ENCODE measurements around the gene ADAMTS12. TPM values are rescaled to one million over a fixed set of nuclear protein-coding genes. Genes with fewer than 3 reads are reported as not detected.

ADAMTS12 gene, protein sequence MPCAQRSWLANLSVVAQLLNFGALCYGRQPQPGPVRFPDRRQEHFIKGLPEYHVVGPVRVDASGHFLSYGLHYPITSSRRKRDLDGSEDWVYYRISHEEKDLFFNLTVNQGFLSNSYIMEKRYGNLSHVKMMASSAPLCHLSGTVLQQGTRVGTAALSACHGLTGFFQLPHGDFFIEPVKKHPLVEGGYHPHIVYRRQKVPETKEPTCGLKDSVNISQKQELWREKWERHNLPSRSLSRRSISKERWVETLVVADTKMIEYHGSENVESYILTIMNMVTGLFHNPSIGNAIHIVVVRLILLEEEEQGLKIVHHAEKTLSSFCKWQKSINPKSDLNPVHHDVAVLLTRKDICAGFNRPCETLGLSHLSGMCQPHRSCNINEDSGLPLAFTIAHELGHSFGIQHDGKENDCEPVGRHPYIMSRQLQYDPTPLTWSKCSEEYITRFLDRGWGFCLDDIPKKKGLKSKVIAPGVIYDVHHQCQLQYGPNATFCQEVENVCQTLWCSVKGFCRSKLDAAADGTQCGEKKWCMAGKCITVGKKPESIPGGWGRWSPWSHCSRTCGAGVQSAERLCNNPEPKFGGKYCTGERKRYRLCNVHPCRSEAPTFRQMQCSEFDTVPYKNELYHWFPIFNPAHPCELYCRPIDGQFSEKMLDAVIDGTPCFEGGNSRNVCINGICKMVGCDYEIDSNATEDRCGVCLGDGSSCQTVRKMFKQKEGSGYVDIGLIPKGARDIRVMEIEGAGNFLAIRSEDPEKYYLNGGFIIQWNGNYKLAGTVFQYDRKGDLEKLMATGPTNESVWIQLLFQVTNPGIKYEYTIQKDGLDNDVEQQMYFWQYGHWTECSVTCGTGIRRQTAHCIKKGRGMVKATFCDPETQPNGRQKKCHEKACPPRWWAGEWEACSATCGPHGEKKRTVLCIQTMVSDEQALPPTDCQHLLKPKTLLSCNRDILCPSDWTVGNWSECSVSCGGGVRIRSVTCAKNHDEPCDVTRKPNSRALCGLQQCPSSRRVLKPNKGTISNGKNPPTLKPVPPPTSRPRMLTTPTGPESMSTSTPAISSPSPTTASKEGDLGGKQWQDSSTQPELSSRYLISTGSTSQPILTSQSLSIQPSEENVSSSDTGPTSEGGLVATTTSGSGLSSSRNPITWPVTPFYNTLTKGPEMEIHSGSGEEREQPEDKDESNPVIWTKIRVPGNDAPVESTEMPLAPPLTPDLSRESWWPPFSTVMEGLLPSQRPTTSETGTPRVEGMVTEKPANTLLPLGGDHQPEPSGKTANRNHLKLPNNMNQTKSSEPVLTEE (N-terminal part only)
- 5.1 and 7.0 TPM in 2 replicates for total RNA-seq

DNA sequence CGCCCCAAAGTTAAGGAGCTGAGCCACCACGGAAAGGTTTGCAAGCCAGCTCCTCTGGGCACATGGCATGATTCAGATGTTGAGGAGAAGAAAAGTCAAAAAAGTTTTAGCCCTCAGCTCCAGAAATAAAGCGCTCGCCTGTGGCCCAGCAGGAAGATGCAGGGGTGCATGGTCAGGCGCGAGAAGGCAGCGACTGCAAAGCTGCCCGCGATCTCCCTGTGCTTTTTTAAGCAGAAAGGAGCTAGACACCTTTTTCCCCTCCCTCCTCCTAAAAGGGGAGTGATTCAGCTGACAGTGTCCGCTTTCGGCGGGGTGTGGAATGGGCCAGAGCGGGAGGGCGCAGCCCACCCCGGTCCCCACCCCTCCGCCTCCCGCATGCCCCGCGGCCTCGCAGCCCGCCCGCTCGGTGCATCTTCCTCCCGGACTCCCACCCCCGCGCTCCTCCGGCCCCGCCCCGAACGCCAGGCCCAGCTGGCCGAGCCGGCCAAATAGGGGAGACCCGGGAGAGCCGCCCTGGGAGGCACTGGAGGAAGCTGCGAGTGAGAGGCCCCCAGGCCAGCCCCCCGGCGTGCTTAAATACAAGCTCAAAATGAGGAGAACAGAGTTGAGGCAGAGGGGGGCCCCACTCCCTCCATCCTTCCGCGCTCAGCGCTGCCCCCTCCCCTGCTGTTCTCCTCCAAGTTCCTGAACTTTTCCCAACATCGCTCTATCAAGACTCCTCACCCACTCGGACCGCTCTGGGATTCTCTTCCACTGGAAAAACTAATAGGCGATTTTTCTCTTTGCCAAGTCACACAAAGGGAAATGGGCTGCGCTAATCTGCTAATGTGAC lies at the start of gene ADAMTS12:
Gene ADAMTS12, minus strand, starts transcription at position 203 of the 832 bp plus-strand sequence. Its CDS starts 134 bp downstream, at position 69.

DNA sequence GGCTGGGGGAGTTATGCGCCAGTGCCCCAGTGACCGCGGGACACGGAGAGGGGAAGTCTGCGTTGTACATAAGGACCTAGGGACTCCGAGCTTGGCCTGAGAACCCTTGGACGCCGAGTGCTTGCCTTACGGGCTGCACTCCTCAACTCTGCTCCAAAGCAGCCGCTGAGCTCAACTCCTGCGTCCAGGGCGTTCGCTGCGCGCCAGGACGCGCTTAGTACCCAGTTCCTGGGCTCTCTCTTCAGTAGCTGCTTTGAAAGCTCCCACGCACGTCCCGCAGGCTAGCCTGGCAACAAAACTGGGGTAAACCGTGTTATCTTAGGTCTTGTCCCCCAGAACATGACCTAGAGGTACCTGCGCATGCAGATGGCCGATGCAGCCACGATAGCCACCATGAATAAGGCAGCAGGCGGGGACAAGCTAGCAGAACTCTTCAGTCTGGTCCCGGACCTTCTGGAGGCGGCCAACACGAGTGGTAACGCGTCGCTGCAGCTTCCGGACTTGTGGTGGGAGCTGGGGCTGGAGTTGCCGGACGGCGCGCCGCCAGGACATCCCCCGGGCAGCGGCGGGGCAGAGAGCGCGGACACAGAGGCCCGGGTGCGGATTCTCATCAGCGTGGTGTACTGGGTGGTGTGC lies 44.7 kb upstream of the ADAMTS12 start, which contains the start of gene RXFP3:
Gene RXFP3, plus strand, starts transcription at position 6 of the 636 bp plus-strand sequence. Its CDS starts 355 bp downstream, at position 361.

Other genes starting within 250 kb of the ADAMTS12 start
- gene RXFP3, start 44.4 kb upstream of the ADAMTS12 start, total RNA-seq: not detected in 2 replicates
- not detected in 2 replicates for gene SLC45A2, start 92.7 kb upstream of the ADAMTS12 start, total RNA-seq
- 9.9 and 20.7 TPM in 2 replicates for gene AMACR, start 116.1 kb upstream of the ADAMTS12 start, total RNA-seq
- gene C1QTNF3, start 151.2 kb upstream of the ADAMTS12 start, total RNA-seq: 0.49 and 3.0 TPM in 2 replicates